T-helper 17 cell (primary cell): ENCODE results near the gene HSPB3. TPM values are rescaled to one million over a fixed set of nuclear protein-coding genes. Genes with fewer than 3 reads are reported as not detected.

Source experiments
- total RNA-seq, 4 donors: library from RNA in 2 of 4; stranded (reverse) in 2 of 4; gene quantifications; one replicate each; pipeline ENCODE4 v1.2.3 and lab custom pipeline; 2022 to 2026

Gene HSPB3
- total RNA-seq, 2 donors from 2014 or later = not detected

Other genes starting within 250 kb of the HSPB3 start
- 10 to 100 TPM; 17.7 to 24.6 TPM for gene ARL15, start 145.1 kb upstream of the HSPB3 start, total RNA-seq
- gene SNX18, start 62.1 kb downstream of the HSPB3 start, total RNA-seq = 10 to 100 TPM; 11.2 to 13.3 TPM